Tibial nerve (tissue), 4 donors: ENCODE results near the gene GABRG3.

ENCODE experiments used
- CTCF ChIP-seq, 5 experiments: fragments of 200-600 bp in 3 of 5; fragments of 450-650 bp in 2 of 5; sonication (generic) in 3 of 5; IDR thresholded peaks; one replicate each; pipeline ENCODE4 v1.5.1; 2016 to 2019; ENCODE audit warnings: antibody characterized with exemption in 5 of 5, mild to moderate bottlenecking in 3 of 5, moderate library complexity in 2 of 5
- EP300 ChIP-seq, 2 donors: sonication (generic); formaldehyde crosslinking; IDR thresholded peaks; one replicate each; pipeline ENCODE4 v1.6.1; 2017; ENCODE audit warnings: antibody characterized with exemption in 2 of 2, mild to moderate bottlenecking in 1 of 2
- POLR2A ChIP-seq, 2 donors: fragments of 450-650 bp; IDR thresholded peaks; one replicate each; pipeline ENCODE4 v1.6.1; 2017; ENCODE audit warnings: antibody characterized with exemption in 2 of 2, mild to moderate bottlenecking in 2 of 2, moderate library complexity in 2 of 2

DNA sequence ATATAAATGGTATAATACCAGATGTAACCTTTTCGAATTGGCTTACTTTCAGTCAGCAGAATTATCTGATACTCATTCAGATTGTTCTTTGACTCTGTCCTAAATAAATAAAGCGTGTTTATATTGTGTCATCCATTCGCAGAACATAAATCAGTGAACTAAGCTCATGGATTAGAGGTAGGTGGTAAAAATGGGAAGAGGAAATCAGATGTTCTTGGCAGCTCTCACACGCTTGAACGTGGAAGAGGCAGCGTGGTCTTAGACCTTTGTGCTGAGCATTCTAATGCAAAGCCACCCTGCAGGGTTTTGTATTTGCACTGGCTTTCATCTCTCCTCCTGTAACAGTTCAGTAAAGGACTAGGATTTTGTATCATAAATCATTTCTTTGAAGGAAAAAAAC is 441.4 kb downstream of the GABRG3 start:
- TF ChIP-seq CTCF (IDR thresholded peaks at IDR 0.05) (no peak), POLR2A (IDR thresholded peaks at IDR 0.05) (no peak), EP300 (IDR thresholded peaks at IDR 0.05) (no peak)
